NOMO-1 treated with dmso at 0.1 percent for 144 hours (cell line): ENCODE measurements around the gene CA9.

ENCODE experiments used
- DNase-seq: peaks from one replicate; lab custom pipeline; 2025; ENCODE audit not compliant: unreplicated experiment; lab: John Stamatoyannopoulos, UW

Gene CA9

GRCh38 chr9:35714123-35714522 lies 40.4 kb downstream of the CA9 start:
- DNase-seq: no peak

GRCh38 chr9:35714579-35715252 lies 41.0 kb downstream of the CA9 start:
- DNase-seq: no peak

- no peak for DNase-seq
These were observed 42.5 kb downstream of the CA9 start for GRCh38 chr9:35716230-35716629.

GRCh38 chr9:35717132-35717870 lies 43.6 kb downstream of the CA9 start:
- DNase-seq: no peak

- no peak for DNase-seq
These were observed 45.2 kb downstream of the CA9 start for GRCh38 chr9:35718721-35719511.

GRCh38 chr9:35719546-35719945 lies 45.8 kb downstream of the CA9 start:
- DNase-seq: no peak

GRCh38 chr9:35723426-35723825 lies 49.7 kb downstream of the CA9 start:
- no peak for DNase-seq

GRCh38 chr9:35723908-35724307 lies 50.2 kb downstream of the CA9 start:
- no peak for DNase-seq

- DNase-seq: no peak
These were observed 51.6 kb downstream of the CA9 start for GRCh38 chr9:35725362-35725761.

GRCh38 chr9:35726931-35727330 lies 53.2 kb downstream of the CA9 start:
- DNase-seq: peak; percentile 54

GRCh38 chr9:35727676-35728040 lies 53.9 kb downstream of the CA9 start:
- DNase-seq: no peak

- peak; percentile 60 for DNase-seq
These were observed 54.6 kb downstream of the CA9 start for GRCh38 chr9:35728041-35728971.

GRCh38 chr9:35729101-35729500 lies 55.4 kb downstream of the CA9 start:
- DNase-seq: no peak

- DNase-seq: peak; percentile 54
These were observed 56.2 kb downstream of the CA9 start for GRCh38 chr9:35729700-35730485.

- no peak for DNase-seq
These were observed 56.7 kb downstream of the CA9 start for GRCh38 chr9:35730486-35730854.
